Measurements from ENCODE around the gene COMT.
A peak's percentile ranks its signal among the peaks of the same experiment; 100 is the strongest.

COMT gene

GRCh38 chr22:19941365-19942082 lies at the start of gene COMT, which contains the start of gene TXNRD2:
Gene COMT, plus strand, starts transcription at chr22:19941772. Its CDS starts 20,755 bp downstream, at chr22:19962527.
Gene TXNRD2, minus strand, starts transcription at chr22:19941818. Its CDS starts 15 bp downstream, at chr22:19941803.
- H3K4me3 ChIP-seq (ENCODE audit: control insufficient read depth, low read depth, low read length): peak within 1 kb of the TSS; percentile 84
- peak; percentile 52 for DNase-seq (ENCODE audit: low read depth)
- no peak for TF ChIP-seq CTCF (conservative IDR thresholded peaks at IDR 0.05; ENCODE audit: control insufficient read depth, insufficient read depth, low read depth, low read length)

GRCh38 chr22:19892257-19892879 lies 49.2 kb upstream of the COMT start:
- H3K4me3 ChIP-seq (ENCODE audit: control insufficient read depth, low read depth, low read length): no peak overlapping the region
- no peak for TF ChIP-seq CTCF (conservative IDR thresholded peaks at IDR 0.05; ENCODE audit: control insufficient read depth, insufficient read depth, low read depth, low read length)
- peak; percentile 48 for DNase-seq (ENCODE audit: low read depth)

GRCh38 chr22:19892925-19893324 lies 48.6 kb upstream of the COMT start:
- peak; percentile 14 for DNase-seq (ENCODE audit: low read depth)
- H3K4me3 ChIP-seq (ENCODE audit: control insufficient read depth, low read depth, low read length): no peak overlapping the region
- no peak for TF ChIP-seq CTCF (conservative IDR thresholded peaks at IDR 0.05; ENCODE audit: control insufficient read depth, insufficient read depth, low read depth, low read length)

- no peak for DNase-seq (ENCODE audit: low read depth)
- no peak for TF ChIP-seq CTCF (conservative IDR thresholded peaks at IDR 0.05; ENCODE audit: control insufficient read depth, insufficient read depth, low read depth, low read length)
- H3K4me3 ChIP-seq (ENCODE audit: control insufficient read depth, low read depth, low read length): no peak overlapping the region
These were observed 48.2 kb upstream of the COMT start for GRCh38 chr22:19893363-19893762.

- no peak for DNase-seq (ENCODE audit: low read depth)
- no peak for TF ChIP-seq CTCF (conservative IDR thresholded peaks at IDR 0.05; ENCODE audit: control insufficient read depth, insufficient read depth, low read depth, low read length)
- H3K4me3 ChIP-seq (ENCODE audit: control insufficient read depth, low read depth, low read length): no peak overlapping the region
These were observed 46.3 kb upstream of the COMT start for GRCh38 chr22:19895160-19895849.

- H3K4me3 ChIP-seq (ENCODE audit: control insufficient read depth, low read depth, low read length): no peak overlapping the region
- no peak for DNase-seq (ENCODE audit: low read depth)
- TF ChIP-seq CTCF (conservative IDR thresholded peaks at IDR 0.05; ENCODE audit: control insufficient read depth, insufficient read depth, low read depth, low read length): no peak
These were observed 44.8 kb upstream of the COMT start for GRCh38 chr22:19896665-19897355.

Measured in fibroblast of mammary gland (primary cell).